Colon (tissue), 2 donors: ENCODE data around the gene KIF25.

Experiments
- FAIRE-seq: peaks from 2 replicates; lab custom pipeline; 2012; peaks lifted over from hg19 to GRCh38; lab: Jason Lieb, UNC
- donor health status: control.
- donor health status: control.

KIF25 gene

DNA sequence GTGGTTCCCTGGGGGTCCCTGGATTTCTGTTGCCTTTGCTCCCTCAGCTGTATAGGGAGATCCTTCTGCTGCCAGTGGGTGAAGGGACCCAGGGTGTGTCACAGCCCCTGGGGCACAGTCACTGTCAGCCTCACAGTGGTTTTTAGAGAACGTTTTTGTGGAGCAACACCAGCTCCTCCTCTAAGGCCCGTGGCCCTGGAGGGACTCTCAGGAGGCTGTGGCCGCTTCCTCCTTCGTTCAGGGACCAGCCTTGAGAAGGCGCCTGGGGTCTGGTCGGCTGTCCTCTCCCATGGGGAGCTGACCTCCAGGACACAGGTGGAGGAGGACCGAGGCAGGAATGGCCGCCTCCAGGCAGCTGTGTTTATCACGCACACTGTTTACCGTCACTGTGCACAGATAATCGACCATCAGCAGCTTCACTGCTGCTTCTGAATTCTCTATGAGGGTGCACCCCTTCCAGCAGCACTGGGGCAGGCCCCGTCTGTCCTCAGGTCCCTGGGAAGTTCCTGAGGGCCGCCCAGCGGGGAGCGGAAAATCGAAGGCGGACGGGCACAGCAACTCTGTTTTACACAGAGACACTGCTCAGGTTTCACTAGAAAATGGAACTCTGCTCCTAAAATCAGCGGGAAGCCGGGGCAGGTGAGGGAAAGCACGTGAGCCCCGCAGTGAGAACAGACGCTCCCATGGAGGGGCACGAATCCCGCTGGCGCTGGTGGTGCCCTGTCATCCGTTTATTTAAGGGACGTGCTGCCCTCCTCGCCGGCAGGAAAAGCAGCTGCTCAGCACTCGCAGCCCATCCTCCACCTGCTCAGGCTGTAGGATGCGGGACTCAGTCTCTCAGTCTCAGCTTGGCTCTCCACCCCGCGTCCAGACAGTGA lies 92.0 kb downstream of the KIF25 start:
- no peak for FAIRE-seq

DNA sequence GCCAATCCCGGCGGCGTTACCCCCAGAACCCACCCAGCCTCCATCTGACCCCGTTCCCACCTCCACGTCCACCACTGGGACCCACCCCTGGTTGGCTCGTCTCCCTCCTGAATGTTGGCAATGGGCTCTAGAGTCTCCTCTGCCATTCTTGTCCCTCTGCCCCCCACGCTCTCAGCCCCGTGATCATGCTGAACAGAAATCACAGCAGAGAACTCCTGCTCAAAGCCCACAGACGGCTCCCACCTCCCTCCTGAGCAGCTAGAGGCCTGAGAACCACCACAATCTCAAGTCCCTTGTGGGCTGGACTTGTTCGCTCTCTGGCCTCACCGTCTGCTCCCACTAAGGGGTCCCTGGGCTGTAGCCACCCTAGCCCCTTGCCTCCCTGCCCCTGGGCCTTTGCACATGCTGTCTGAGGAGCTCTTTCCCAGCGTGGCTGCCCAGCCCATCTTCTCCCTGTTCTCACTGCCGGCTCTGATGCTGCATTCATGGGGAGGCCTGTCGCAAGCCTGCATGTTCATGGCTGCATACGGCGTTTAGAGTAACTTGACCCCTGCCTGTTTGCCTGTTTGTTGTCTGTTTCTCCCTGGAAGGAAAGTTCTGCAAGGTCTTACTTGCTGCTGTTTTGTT lies 92.7 kb downstream of the KIF25 start:
- no peak for FAIRE-seq

DNA sequence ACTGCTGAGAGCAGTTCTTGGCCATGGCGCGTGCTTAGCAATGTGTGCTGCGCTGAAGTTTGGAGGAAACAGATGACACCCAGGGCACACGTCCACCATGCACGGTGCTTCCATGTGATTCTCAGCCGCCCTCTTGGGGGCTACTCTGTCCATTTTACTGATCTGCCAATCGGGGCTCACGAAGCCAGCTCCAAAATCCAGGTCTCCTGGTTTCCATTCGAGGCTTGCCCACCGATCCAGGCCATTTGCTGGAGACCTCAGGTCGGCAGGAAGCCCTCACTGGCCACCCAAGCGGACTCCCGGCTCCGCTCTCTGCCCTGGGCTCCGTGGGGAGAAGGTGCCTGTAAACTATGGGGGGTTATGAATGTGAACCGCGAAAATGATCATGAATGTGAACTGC lies 93.2 kb downstream of the KIF25 start:
- no peak for FAIRE-seq

DNA sequence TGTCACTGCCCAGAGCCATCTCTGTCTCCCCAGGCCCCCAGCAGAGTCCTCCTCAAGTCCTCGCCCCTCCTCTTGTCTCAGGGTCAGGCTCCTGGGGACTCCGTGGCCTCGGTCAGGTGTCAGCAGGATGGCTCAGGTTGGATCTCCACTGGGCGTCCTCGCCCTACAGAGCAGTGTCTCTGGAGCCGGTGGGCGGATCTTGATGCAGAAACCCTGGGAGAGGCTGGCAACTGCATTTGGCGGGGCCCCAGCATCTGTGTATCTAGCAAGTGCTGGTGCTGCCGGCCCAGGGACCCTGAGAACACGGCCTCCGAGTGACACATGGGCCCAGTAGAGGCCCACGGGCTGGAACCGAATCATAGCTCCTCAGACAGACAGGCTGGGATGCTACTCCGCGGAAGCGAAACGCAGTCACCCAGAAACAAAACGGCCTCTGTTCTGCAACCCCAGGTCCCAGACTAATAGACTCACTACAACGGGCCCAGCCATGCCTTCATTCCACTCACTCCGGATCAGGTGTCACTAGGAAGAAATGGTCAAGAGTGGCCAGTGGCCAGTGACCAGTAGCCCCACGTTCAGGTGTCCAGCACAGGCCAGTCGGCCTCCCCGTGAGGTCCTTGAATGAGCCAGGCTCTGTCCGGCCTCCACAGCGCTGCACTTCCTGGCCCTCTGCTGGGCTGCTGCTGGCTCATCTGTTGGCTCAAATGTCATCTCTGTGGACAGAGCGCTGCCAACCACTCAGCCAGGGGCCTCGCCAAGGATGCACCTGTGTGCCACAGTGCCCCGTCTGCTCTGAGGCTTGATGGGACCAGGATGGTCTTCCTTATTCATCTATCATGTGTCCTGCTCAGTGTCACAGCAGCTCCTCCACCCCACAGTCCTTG lies 94.2 kb downstream of the KIF25 start:
- no peak for FAIRE-seq

DNA sequence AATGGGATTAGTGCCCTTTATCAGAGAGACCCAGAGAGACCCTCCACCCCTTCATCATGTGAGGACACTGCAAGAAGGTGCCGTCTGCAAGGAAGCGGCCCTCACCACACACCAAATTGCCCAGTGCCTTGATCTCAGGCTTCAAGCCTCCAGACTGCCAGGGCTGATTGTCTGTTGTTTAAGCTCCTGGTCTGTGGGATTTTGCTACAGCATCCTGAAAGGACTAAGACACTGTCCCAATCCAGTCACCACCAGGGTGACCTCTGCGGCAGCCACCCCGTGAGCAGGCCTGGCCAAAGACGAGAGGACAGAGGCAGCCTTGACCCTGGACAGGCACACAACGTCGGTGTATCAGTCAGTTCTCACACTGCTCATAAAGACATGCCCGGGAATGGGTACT lies 95.1 kb downstream of the KIF25 start:
- no peak for FAIRE-seq

DNA sequence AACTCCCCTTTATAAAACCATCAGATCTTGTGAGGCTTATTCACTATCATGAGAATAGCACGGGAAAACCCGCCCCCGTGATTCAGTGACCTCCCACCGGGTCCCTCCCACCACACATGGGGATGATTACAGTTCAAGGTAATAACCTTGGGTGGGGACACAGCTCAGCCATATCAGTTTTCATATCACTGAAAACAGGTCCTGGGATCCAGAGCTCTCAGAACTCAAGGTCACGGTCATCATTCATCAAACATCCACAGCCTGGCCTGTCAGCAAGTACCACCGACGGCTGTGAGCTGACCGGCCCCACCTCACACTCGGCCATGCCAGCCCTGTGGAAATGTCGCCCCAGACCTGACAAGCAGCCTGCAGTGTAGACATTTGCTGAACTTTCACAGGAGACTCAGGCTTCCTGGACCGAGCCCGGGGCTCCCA lies 95.6 kb downstream of the KIF25 start:
- FAIRE-seq = no peak

DNA sequence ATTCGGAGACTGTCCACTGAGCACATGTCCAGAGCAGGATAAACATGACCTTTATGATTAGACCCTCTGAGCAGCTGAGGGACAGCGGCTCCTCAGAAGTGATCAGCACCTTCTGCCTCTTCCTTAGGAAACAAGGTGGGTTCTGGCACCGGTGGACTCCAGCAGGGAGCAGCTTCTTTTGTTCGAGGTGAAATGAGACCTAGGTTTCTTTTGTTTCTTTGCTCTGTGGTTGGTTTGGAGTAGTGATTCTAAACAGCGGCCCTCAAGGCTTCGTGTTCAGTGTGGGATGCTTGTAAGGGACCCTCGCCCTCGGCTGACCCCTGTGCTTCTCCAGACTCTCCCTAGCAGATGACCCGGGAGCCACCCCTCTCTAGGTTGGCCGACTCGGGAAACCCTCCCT lies 96.2 kb downstream of the KIF25 start:
- no peak for FAIRE-seq
